Measurements from ENCODE around the gene YAF2. TPM values are rescaled to one million over a fixed set of nuclear protein-coding genes. Genes with fewer than 3 reads are reported as not detected.

Gene YAF2
- total RNA-seq, 1 experiment from 2014 or later = 27.6 TPM

- POLR2A ChIA-PET = no interaction called here
- intact Hi-C loops (cut with micrococcal nuclease; ENCODE audit: unreplicated experiment) (no loop called here), in situ Hi-C loops (cut with HindIII; ENCODE audit: low pct_unique_long_range_greater_than_20kb, low sequenced_read_pairs) (no loop called here)
- H3K36me3 ChIP-seq (ENCODE audit: control insufficient read depth, insufficient read depth, low read length) = no peaks in the 10 kb centered on the region
- no peaks in the 10 kb centered on the region for H3K9me3 ChIP-seq (ENCODE audit: control insufficient read depth, insufficient read depth, low read depth, low read length)
- DNase-seq (ENCODE audit: low read depth, low spot score) (no peak), ATAC-seq (no peak)
- CTCF ChIA-PET = no interaction called here
- BruUV-seq (replicated peaks) = no TSS peak
- H3K27ac ChIP-seq (ENCODE audit: low read length) = no peak overlapping the region
- H3K4me1 ChIP-seq (ENCODE audit: control insufficient read depth, insufficient read depth, low read length) = no peaks in the 10 kb centered on the region
- H3K4me3 ChIP-seq (ENCODE audit: low read depth in 2 of 2, low read length in 2 of 2) = no peak overlapping the region
- TF ChIP-seq CTCF (IDR thresholded peaks at IDR 0.05) (no peak), SIN3A (IDR thresholded peaks at IDR 0.05; ENCODE audit: borderline replicate concordance, insufficient read depth, low read depth, low read length) (no peak), POLR2AphosphoS5 (IDR thresholded peaks at IDR 0.05; ENCODE audit: low read depth, low read length) (no peak)
- no peaks in the 10 kb centered on the region for H3K27me3 ChIP-seq (ENCODE audit: control insufficient read depth, insufficient read depth, low read length)
These were observed 37.0 kb downstream of the YAF2 start for GRCh38 chr12:42201063-42201462.

GRCh38 chr12:42199007-42199406, 39.0 kb downstream of the YAF2 start:
- intact Hi-C loops (cut with micrococcal nuclease; ENCODE audit: unreplicated experiment) (no loop called here), in situ Hi-C loops (cut with HindIII; ENCODE audit: low pct_unique_long_range_greater_than_20kb, low sequenced_read_pairs) (no loop called here)
- ATAC-seq (no peak), DNase-seq (ENCODE audit: low read depth, low spot score) (no peak)
- Histone ChIP-seq H3K4me3 (ENCODE audit: low read depth in 2 of 2, low read length in 2 of 2) (no peak overlapping the region), H3K27ac (ENCODE audit: low read length) (no peak overlapping the region), H3K4me1 (ENCODE audit: control insufficient read depth, insufficient read depth, low read length) (no peaks in the 10 kb centered on the region), H3K36me3 (ENCODE audit: control insufficient read depth, insufficient read depth, low read length) (no peaks in the 10 kb centered on the region), H3K9me3 (ENCODE audit: control insufficient read depth, insufficient read depth, low read depth, low read length) (no peaks in the 10 kb centered on the region), H3K27me3 (ENCODE audit: control insufficient read depth, insufficient read depth, low read length) (no peaks in the 10 kb centered on the region)
- CTCF ChIA-PET = interaction anchor here (0.6 kb wide), 1 partner anchor 54 kb away, joined by 4 read pairs; no protein-coding TSS in a partner anchor
- TF ChIP-seq REST (IDR thresholded peaks at IDR 0.05; ENCODE audit: insufficient read depth in 1 of 2, low read depth in 2 of 2, low read length in 1 of 2) = no peak
- BruUV-seq (replicated peaks) = no TSS peak
- POLR2A ChIA-PET = no interaction called here

GRCh38 chr12:42196723-42197603, 41.1 kb downstream of the YAF2 start:
- CTCF ChIA-PET = no interaction called here
- POLR2A ChIA-PET = no interaction called here
- no peak for DNase-seq (ENCODE audit: low read depth, low spot score)
- TF ChIP-seq SIN3A (IDR thresholded peaks at IDR 0.05; ENCODE audit: borderline replicate concordance, insufficient read depth, low read depth, low read length) (no peak), CTCF (IDR thresholded peaks at IDR 0.05) (no peak), TCF7L2 (IDR thresholded peaks at IDR 0.05; ENCODE audit: low read depth, low read length) (no peak), REST (IDR thresholded peaks at IDR 0.05; ENCODE audit: insufficient read depth in 1 of 2, low read depth in 2 of 2, low read length in 1 of 2) (no peak), POLR2AphosphoS5 (IDR thresholded peaks at IDR 0.05; ENCODE audit: low read depth, low read length) (no peak)
- BruUV-seq (replicated peaks) = no TSS peak
- intact Hi-C loops (cut with micrococcal nuclease; ENCODE audit: unreplicated experiment) = no loop called here
- Histone ChIP-seq H3K36me3 (ENCODE audit: control insufficient read depth, insufficient read depth, low read length) (no peaks in the 10 kb centered on the region), H3K4me3 (ENCODE audit: low read depth in 2 of 2, low read length in 2 of 2) (no peak overlapping the region), H3K27ac (ENCODE audit: low read length) (no peak overlapping the region), H3K4me1 (ENCODE audit: control insufficient read depth, insufficient read depth, low read length) (no peaks in the 10 kb centered on the region), H3K9me3 (ENCODE audit: control insufficient read depth, insufficient read depth, low read depth, low read length) (no peaks in the 10 kb centered on the region), H3K27me3 (ENCODE audit: control insufficient read depth, insufficient read depth, low read length) (no peaks in the 10 kb centered on the region)
- no peak for ATAC-seq
- in situ Hi-C loops (cut with HindIII; ENCODE audit: low pct_unique_long_range_greater_than_20kb, low sequenced_read_pairs) = no loop called here

Measured in Panc1 (cell line).